Mesenchymal stem cell (in vitro differentiated cells and primary cell): ENCODE data around the gene CNOT3.

Experiments used
- DNase-seq: peaks from one replicate; pipeline ENCODE4 v3.0.0-alpha.2; 2013
- H2AFZ ChIP-seq: one replicate; pipeline ENCODE4 v1.6.1; 2013; ENCODE audit warnings: low read depth, mild to moderate bottlenecking, control low read depth, inconsistent platforms, low read length, moderate library complexity
- H2AK5ac ChIP-seq: 2 replicates; pipeline ENCODE4 v1.6.1; 2013; ENCODE audit warnings: low read length, moderate library complexity, mild to moderate bottlenecking, inconsistent platforms; ENCODE audit not compliant: severe bottlenecking
- H2BK120ac ChIP-seq: one replicate; pipeline ENCODE4 v1.6.1; 2013; ENCODE audit warnings: low read depth, mild to moderate bottlenecking, inconsistent platforms, low read length, moderate library complexity
- H2BK12ac ChIP-seq, 2 experiments: one replicate each; pipeline ENCODE4 v1.6.1; 2013; ENCODE audit warnings: inconsistent platforms in 2 of 2, low read length in 2 of 2, mild to moderate bottlenecking in 2 of 2, moderate library complexity in 2 of 2, control low read depth in 1 of 2
- H2BK15ac ChIP-seq: one replicate; pipeline ENCODE4 v1.6.1; 2013; ENCODE audit warnings: mild to moderate bottlenecking, low read depth, inconsistent platforms; ENCODE audit not compliant: poor library complexity, severe bottlenecking
- H2BK5ac ChIP-seq: 2 replicates; pipeline ENCODE4 v1.6.1; 2013; ENCODE audit warnings: low read depth, mild to moderate bottlenecking, low read length, control low read depth, inconsistent platforms; ENCODE audit not compliant: poor library complexity, severe bottlenecking
- H3K14ac ChIP-seq, 2 experiments: one replicate each; pipeline ENCODE4 v1.6.1; 2013; ENCODE audit warnings: inconsistent platforms in 2 of 2, low read length in 2 of 2, control low read depth in 1 of 2, mild to moderate bottlenecking in 1 of 2, moderate library complexity in 1 of 2
- H3K18ac ChIP-seq, 2 experiments: one replicate each; pipeline ENCODE4 v1.6.1; 2013; ENCODE audit warnings: inconsistent platforms in 2 of 2, low read length in 2 of 2, control low read depth in 1 of 2, low read depth in 1 of 2, mild to moderate bottlenecking in 1 of 2
- H3K23ac ChIP-seq, 2 experiments: one replicate each; pipeline ENCODE4 v1.6.1; 2013; ENCODE audit warnings: inconsistent platforms in 2 of 2, low read length in 2 of 2, mild to moderate bottlenecking in 2 of 2, moderate library complexity in 2 of 2, control low read depth in 1 of 2
- H3K27ac ChIP-seq: 2 replicates; pipeline ENCODE4 v1.5.1; 2013; ENCODE audit warnings: mild to moderate bottlenecking, moderate library complexity, low read length, control low read depth, inconsistent platforms; ENCODE audit not compliant: poor library complexity, severe bottlenecking
- H3K27me3 ChIP-seq, 2 experiments: 2 replicates each; pipeline versions ENCODE4 v1.6.1 to v1.7.0; 2013; ENCODE audit warnings: low read length in 2 of 2, mild to moderate bottlenecking in 2 of 2, moderate library complexity in 2 of 2, control low read depth in 1 of 2, inconsistent platforms in 1 of 2; ENCODE audit not compliant: control insufficient read depth in 1 of 2, insufficient read depth in 1 of 2
- H3K36me3 ChIP-seq, 2 experiments: 2 replicates each; pipeline versions ENCODE4 v1.6.1 to v1.7.0; 2013; ENCODE audit warnings: low read length in 2 of 2, control low read depth in 1 of 2, inconsistent platforms in 1 of 2, low read depth in 1 of 2, mild to moderate bottlenecking in 1 of 2; ENCODE audit not compliant: insufficient read depth in 2 of 2, control insufficient read depth in 1 of 2
- H3K4ac ChIP-seq, 2 experiments: one replicate each; pipeline ENCODE4 v1.6.1; 2013; ENCODE audit warnings: inconsistent platforms in 2 of 2, low read length in 2 of 2, mild to moderate bottlenecking in 2 of 2, moderate library complexity in 2 of 2, control low read depth in 1 of 2, low read depth in 1 of 2
- H3K4me1 ChIP-seq: 2 replicates; pipeline ENCODE4 v1.6.1; 2013; ENCODE audit warnings: low read depth, low read length, control low read depth; ENCODE audit not compliant: control insufficient read depth, insufficient read depth
- H3K4me2 ChIP-seq: 2 replicates; pipeline ENCODE4 v1.6.1; 2013; ENCODE audit warnings: low read length, mild to moderate bottlenecking, inconsistent platforms; ENCODE audit not compliant: poor library complexity, severe bottlenecking
- H3K4me3 ChIP-seq, 2 experiments: 2 replicates each; pipeline versions ENCODE4 v1.5.1 to v1.7.0; 2013; ENCODE audit warnings: low read length in 2 of 2, mild to moderate bottlenecking in 2 of 2, control low read depth in 1 of 2, low read depth in 1 of 2; ENCODE audit not compliant: insufficient read depth in 1 of 2
- H3K79me1 ChIP-seq: replicated peaks from 2 replicates; pipeline ENCODE4 v1.6.1; 2013; ENCODE audit warnings: mild to moderate bottlenecking, control low read depth, low read length, inconsistent platforms; ENCODE audit not compliant: poor library complexity, severe bottlenecking
- H3K9ac ChIP-seq: 2 replicates; pipeline ENCODE4 v1.7.0; 2013; ENCODE audit warnings: mild to moderate bottlenecking, low read length, moderate library complexity
- H3K9me3 ChIP-seq: 2 replicates; pipeline ENCODE4 v1.7.0; 2013; ENCODE audit warnings: mild to moderate bottlenecking, low read length; ENCODE audit not compliant: control insufficient read depth
- H4K8ac ChIP-seq: one replicate; pipeline ENCODE4 v1.6.1; 2013; ENCODE audit warnings: inconsistent platforms, mild to moderate bottlenecking, low read length, moderate library complexity
- H4K91ac ChIP-seq: one replicate; pipeline ENCODE4 v1.6.1; 2013; ENCODE audit warnings: mild to moderate bottlenecking, low read length, inconsistent platforms
- WGBS: methylation state at CpG from one replicate; pipeline ENCODE4 v1.1.7; 2013; ENCODE audit warnings: mixed read lengths; 5-methylcytosine and 5-hydroxymethylcytosine counted together

Gene CNOT3

DNA sequence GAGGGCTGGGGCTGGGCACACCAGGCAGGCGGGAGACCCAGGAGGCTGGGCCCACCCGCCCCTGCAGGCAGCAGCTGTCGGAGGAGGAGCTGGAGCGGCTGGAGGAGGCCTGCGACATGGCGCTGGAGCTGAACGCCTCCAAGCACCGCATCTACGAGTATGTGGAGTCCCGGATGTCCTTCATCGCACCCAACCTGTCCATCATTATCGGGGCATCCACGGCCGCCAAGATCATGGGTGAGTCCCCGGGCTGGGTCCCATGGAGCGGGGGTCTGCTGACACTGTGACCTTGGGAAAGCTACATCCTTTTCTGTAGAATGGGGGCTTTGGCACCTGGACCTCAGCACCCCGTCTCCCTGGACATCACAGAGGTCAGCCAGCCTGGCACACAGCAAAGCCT lies 13.9 kb upstream of the CNOT3 start:
- Histone ChIP-seq H3K4me1 (no peaks in the 10 kb centered on the region), H3K23ac (no peak overlapping the region), H3K36me3 (peaks cover 85 to 94% of the 10 kb centered on the region in 2 experiments), H4K8ac (no peak overlapping the region), H4K91ac (no peak overlapping the region), H2BK5ac (no peak overlapping the region), H3K14ac (no peak overlapping the region), H3K27ac (no peak overlapping the region), H2BK15ac (no peak overlapping the region), H3K27me3 (no peaks in the 10 kb centered on the region), H3K9me3 (no peaks in the 10 kb centered on the region), H3K18ac (no peak overlapping the region), H2AK5ac (no peak overlapping the region), H3K4ac (no peak overlapping the region), H2AFZ (no peak overlapping the region), H3K4me2 (no peak overlapping the region), H3K9ac (no peak overlapping the region), H2BK120ac (no peak overlapping the region), H2BK12ac (no peak overlapping the region), H3K4me3 (no peak overlapping the region), H3K79me1 (peaks cover 22% of the 10 kb centered on the region)
- WGBS = 97% methylated on average over 17 of the region's 17 CpGs
- no peak for DNase-seq

DNA sequence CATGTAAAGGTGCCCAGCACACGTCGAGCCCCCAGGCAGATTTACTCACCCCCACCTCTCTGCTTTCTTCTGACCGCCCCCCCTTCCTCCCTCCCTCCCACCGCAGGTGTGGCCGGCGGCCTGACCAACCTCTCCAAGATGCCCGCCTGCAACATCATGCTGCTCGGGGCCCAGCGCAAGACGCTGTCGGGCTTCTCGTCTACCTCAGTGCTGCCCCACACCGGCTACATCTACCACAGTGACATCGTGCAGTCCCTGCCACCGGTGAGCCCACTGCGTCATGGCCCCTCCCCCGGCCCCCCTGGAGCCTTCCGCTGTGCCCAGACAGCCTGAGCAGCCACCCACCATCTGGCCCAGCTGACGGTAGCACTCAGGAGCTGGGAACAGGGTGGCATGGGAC lies 13.2 kb upstream of the CNOT3 start:
- H4K8ac ChIP-seq = no peak overlapping the region
- H3K27ac ChIP-seq = no peak overlapping the region
- no peak overlapping the region for H2BK15ac ChIP-seq
- H2BK5ac ChIP-seq = no peak overlapping the region
- H3K79me1 ChIP-seq = peaks cover 22% of the 10 kb centered on the region
- no peak overlapping the region for H3K4ac ChIP-seq
- H3K9me3 ChIP-seq = no peaks in the 10 kb centered on the region
- no peak overlapping the region for H3K4me2 ChIP-seq
- no peak for DNase-seq
- 98% methylated on average over 19 of the region's 19 CpGs for WGBS
- H3K23ac ChIP-seq = no peak overlapping the region
- no peak overlapping the region for H2AFZ ChIP-seq
- no peak overlapping the region for H2BK12ac ChIP-seq
- no peak overlapping the region for H2BK120ac ChIP-seq
- no peaks in the 10 kb centered on the region for H3K4me1 ChIP-seq
- H3K36me3 ChIP-seq = peaks cover 86 to 100% of the 10 kb centered on the region in 2 experiments
- no peak overlapping the region for H2AK5ac ChIP-seq
- H3K4me3 ChIP-seq = no peak overlapping the region
- no peak overlapping the region for H4K91ac ChIP-seq
- H3K9ac ChIP-seq = no peak overlapping the region
- H3K18ac ChIP-seq = no peak overlapping the region
- no peaks in the 10 kb centered on the region for H3K27me3 ChIP-seq
- no peak overlapping the region for H3K14ac ChIP-seq

DNA sequence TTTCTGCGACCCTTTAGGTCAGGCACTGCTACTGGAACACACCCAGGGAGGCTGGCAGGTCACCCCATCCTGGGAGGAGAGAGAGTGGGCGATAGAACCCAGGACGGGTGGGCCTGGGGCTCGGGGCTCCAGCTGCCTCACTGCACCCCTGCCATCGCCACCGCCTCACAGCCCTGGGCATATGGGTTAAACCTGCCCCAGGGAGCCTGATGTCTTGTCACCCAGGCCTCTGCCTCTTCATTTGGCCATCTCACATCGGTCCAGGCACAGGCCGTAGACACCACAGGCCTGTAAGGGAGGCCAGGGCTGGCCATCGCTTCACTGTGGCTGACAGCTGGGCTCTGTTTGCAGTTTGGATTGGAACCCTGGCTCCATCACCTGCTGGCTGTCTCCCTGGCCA lies 11.8 kb upstream of the CNOT3 start:
- Histone ChIP-seq H2AFZ (no peak overlapping the region), H3K9me3 (no peaks in the 10 kb centered on the region), H3K36me3 (peaks cover 81 to 96% of the 10 kb centered on the region in 2 experiments), H3K4me2 (no peak overlapping the region), H3K27ac (no peak overlapping the region), H2BK15ac (no peak overlapping the region), H2BK12ac (no peak overlapping the region), H3K14ac (no peak overlapping the region), H3K18ac (no peak overlapping the region), H4K8ac (no peak overlapping the region), H2BK5ac (no peak overlapping the region), H4K91ac (no peak overlapping the region), H3K4me3 (no peak overlapping the region), H2AK5ac (no peak overlapping the region), H3K79me1 (peaks cover 12% of the 10 kb centered on the region), H3K4me1 (no peaks in the 10 kb centered on the region), H3K27me3 (no peaks in the 10 kb centered on the region), H3K4ac (no peak overlapping the region), H3K23ac (no peak overlapping the region), H2BK120ac (no peak overlapping the region), H3K9ac (no peak overlapping the region)
- no peak for DNase-seq
- WGBS = 96% methylated on average over 9 of the region's 9 CpGs

DNA sequence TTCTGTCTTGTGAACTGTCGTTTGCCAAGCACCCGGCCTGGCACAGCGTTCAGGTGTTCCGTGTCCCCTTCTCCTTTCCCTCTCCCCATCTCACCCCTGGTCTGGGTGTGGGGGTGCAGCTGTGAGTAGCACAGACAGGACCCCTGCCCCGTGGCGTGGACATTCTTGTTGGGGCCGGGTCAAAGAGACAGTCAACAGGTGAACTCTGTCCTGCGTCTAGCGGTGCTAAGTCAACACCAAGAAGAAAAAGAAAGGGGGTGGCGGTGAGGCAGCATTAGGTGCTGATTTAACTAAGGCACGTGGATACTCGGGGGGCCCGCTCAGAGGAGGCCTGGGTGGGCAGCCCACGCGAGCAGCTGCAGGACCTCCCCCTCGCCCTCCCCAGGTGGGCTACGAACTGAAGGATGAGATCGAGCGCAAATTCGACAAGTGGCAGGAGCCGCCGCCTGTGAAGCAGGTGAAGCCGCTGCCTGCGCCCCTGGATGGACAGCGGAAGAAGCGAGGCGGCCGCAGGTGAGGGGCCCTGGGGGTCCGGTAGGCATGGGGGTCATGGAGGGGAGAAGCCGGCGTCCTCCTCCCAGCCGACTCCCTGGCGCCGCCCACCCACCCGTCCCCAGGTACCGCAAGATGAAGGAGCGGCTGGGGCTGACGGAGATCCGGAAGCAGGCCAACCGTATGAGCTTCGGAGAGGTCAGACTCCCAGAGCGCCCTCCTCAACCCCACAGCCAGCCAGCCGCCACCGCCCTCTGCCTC lies 9.7 kb upstream of the CNOT3 start:
- Histone ChIP-seq H3K23ac (no peak overlapping the region), H2BK15ac (no peak overlapping the region), H3K27me3 (no peaks in the 10 kb centered on the region), H3K36me3 (peaks cover 75 to 87% of the 10 kb centered on the region in 2 experiments), H3K4me3 (no peak overlapping the region), H3K9ac (no peak overlapping the region), H2BK12ac (no peak overlapping the region), H3K79me1 (peaks cover 6% of the 10 kb centered on the region), H3K18ac (no peak overlapping the region), H2AK5ac (no peak overlapping the region), H2BK5ac (no peak overlapping the region), H2AFZ (no peak overlapping the region), H3K27ac (no peak overlapping the region), H4K91ac (no peak overlapping the region), H3K9me3 (no peaks in the 10 kb centered on the region), H4K8ac (no peak overlapping the region), H3K4me2 (no peak overlapping the region), H3K14ac (no peak overlapping the region), H3K4me1 (no peaks in the 10 kb centered on the region), H2BK120ac (no peak overlapping the region), H3K4ac (no peak overlapping the region)
- 94% methylated on average over 37 of the region's 44 CpGs for WGBS
- no peak for DNase-seq
